ENCODE measurements around the gene NDE1.
"Not testable (repeated sequence)": the region's sequence is repeated elsewhere in the genome, so short reads cannot be mapped to it uniquely, and the experiment has no call there.

NDE1 gene

DNA sequence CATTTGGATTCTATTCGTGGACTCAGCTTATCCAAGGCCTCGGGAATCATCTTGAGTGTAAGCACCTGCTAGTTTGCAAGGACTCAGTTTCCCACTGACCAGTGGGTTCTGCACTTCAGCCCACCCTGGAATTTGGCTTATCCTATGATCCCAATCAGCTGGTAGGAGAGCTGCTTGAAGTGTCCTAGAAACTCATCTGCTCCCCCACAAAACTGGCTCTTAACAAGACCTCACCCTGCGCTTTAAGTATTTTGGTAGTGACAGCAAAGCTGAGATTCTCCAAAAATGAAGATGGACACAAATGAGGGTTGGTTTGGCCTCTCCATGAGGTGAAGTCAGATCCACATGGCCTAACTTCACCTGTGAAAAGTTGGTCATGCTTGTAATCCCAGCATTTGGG is 57.3 kb downstream of the NDE1 start:
- Mint-ChIP-seq H3K4me3 (no peak overlapping the region), H3K4me1 (ENCODE audit: low read depth) (peaks cover 9% of the 10 kb centered on the region), H3K9me3 (no peaks in the 10 kb centered on the region), H3K27ac (no peak overlapping the region), H3K36me3 (ENCODE audit: low read depth) (peaks cover 26% of the 10 kb centered on the region), H3K27me3 (ENCODE audit: low read depth) (no peaks in the 10 kb centered on the region)
- DNase-seq (ENCODE audit: low spot score), result no peak

- no peak overlapping the region for H3K4me3 Mint-ChIP-seq
- no peaks in the 10 kb centered on the region for H3K27me3 Mint-ChIP-seq (ENCODE audit: low read depth)
- H3K4me1 Mint-ChIP-seq (ENCODE audit: low read depth), result peaks cover 6% of the 10 kb centered on the region
- DNase-seq (ENCODE audit: low spot score), result no peak
- no peaks in the 10 kb centered on the region for H3K9me3 Mint-ChIP-seq
- H3K27ac Mint-ChIP-seq, result no peak overlapping the region
- peaks cover 23% of the 10 kb centered on the region for H3K36me3 Mint-ChIP-seq (ENCODE audit: low read depth)
Observed at GRCh38 chr16:15708096-15708495, 58.1 kb downstream of the NDE1 start.

GRCh38 chr16:15708997-15709396 is 59.0 kb downstream of the NDE1 start:
- H3K27me3 Mint-ChIP-seq (ENCODE audit: low read depth), result no peaks in the 10 kb centered on the region
- DNase-seq (ENCODE audit: low spot score), result no peak
- H3K36me3 Mint-ChIP-seq (ENCODE audit: low read depth), result peaks cover 17% of the 10 kb centered on the region
- H3K4me3 Mint-ChIP-seq, result no peak overlapping the region
- no peaks in the 10 kb centered on the region for H3K9me3 Mint-ChIP-seq
- no peak overlapping the region for H3K27ac Mint-ChIP-seq
- peaks cover 2% of the 10 kb centered on the region for H3K4me1 Mint-ChIP-seq (ENCODE audit: low read depth)

DNA sequence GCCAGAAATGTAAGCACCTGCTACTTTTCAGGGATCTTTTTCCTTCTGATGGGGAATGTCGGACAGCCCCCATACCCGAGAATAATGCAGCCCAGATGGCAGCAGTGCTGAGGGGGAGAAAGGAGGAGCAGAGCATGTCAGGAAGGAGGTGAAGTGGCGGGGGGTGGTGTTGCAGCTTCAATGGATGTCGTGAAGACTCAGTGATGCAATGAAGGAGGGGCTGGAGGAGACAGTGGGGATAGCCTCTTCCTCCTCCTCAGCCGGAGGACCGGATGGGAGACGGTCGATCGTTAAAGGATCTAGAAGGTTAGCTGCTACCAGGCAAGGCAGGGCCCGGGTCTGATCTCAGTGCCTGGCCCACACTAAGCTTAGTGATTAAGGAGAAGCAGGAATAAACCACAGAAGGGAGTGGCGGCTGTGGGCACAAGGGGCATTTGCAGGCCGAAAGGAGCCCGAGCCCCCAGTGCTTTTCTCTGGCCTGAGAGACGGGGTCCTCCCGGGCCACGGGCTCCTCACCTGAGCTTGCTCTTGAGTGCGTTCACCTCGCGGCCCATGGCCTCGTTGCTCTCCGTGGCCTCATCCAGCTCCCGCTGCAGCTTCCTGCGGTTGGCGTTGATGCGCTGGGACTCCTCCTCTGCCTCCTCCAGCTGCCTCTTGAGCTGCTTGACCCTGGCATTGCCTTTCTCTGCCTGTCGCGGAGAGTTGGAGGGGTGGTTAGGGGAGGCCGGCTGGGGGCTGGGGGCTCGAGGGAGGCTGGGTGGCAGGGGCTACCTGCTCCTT is 64.5 kb downstream of the NDE1 start:
- no peak for DNase-seq (ENCODE audit: low spot score)
- Mint-ChIP-seq H3K4me3 (no peak overlapping the region), H3K4me1 (ENCODE audit: low read depth) (no peaks in the 10 kb centered on the region), H3K27me3 (ENCODE audit: low read depth) (no peaks in the 10 kb centered on the region), H3K27ac (no peak overlapping the region), H3K36me3 (ENCODE audit: low read depth) (peaks cover 6% of the 10 kb centered on the region), H3K9me3 (no peaks in the 10 kb centered on the region)

GRCh38 chr16:15715221-15715620 is 65.2 kb downstream of the NDE1 start:
- Mint-ChIP-seq H3K4me1 (ENCODE audit: low read depth) (no peaks in the 10 kb centered on the region), H3K27ac (no peak overlapping the region), H3K27me3 (ENCODE audit: low read depth) (no peaks in the 10 kb centered on the region), H3K9me3 (no peaks in the 10 kb centered on the region), H3K4me3 (no peak overlapping the region), H3K36me3 (ENCODE audit: low read depth) (peaks cover 7% of the 10 kb centered on the region)
- DNase-seq (ENCODE audit: low spot score), result no peak

GRCh38 chr16:15716694-15717447 is 66.8 kb downstream of the NDE1 start:
- Mint-ChIP-seq H3K27ac (no peak overlapping the region), H3K27me3 (ENCODE audit: low read depth) (no peaks in the 10 kb centered on the region), H3K36me3 (ENCODE audit: low read depth) (peaks cover 14% of the 10 kb centered on the region), H3K4me1 (ENCODE audit: low read depth) (no peaks in the 10 kb centered on the region), H3K4me3 (no peak overlapping the region), H3K9me3 (no peaks in the 10 kb centered on the region)
- no peak for DNase-seq (ENCODE audit: low spot score)

DNA sequence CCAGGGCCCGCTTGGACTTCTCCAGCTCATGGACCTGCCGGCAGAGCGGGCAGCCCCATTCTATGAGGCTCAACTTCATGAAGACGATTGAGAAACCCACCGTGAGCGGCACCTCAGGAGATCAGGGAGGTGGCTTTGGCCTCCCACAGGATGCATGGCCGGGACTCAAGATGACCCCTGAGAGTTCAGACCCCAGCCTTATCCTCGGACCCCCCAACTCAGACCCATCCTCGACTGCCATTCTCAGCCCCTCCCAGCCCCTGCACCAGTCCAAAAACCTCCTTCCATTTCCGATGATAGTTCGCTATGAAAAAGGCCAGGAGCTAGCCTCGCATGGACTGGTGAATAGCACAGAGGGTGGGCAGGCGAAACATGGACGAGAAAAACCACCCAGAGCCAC is 71.0 kb downstream of the NDE1 start:
- H3K27ac Mint-ChIP-seq, result no peak overlapping the region

GRCh38 chr16:15723808-15724207 is 73.8 kb downstream of the NDE1 start:
- Mint-ChIP-seq H3K36me3 (ENCODE audit: low read depth) (peaks cover 34% of the 10 kb centered on the region), H3K4me1 (ENCODE audit: low read depth) (no peaks in the 10 kb centered on the region), H3K9me3 (no peaks in the 10 kb centered on the region), H3K27me3 (ENCODE audit: low read depth) (no peaks in the 10 kb centered on the region), H3K4me3 (no peak overlapping the region), H3K27ac (no peak overlapping the region)
- DNase-seq (ENCODE audit: low spot score), result no peak

More for the DNA sequence above, 71.0 kb downstream of the NDE1 start:
- no peaks in the 10 kb centered on the region for H3K27me3 Mint-ChIP-seq (ENCODE audit: low read depth)
- H3K36me3 Mint-ChIP-seq (ENCODE audit: low read depth), result peaks cover 34% of the 10 kb centered on the region
- H3K4me1 Mint-ChIP-seq (ENCODE audit: low read depth), result no peaks in the 10 kb centered on the region
- DNase-seq (ENCODE audit: low spot score), result no peak
- no peak overlapping the region for H3K4me3 Mint-ChIP-seq
- no peaks in the 10 kb centered on the region for H3K9me3 Mint-ChIP-seq

DNA sequence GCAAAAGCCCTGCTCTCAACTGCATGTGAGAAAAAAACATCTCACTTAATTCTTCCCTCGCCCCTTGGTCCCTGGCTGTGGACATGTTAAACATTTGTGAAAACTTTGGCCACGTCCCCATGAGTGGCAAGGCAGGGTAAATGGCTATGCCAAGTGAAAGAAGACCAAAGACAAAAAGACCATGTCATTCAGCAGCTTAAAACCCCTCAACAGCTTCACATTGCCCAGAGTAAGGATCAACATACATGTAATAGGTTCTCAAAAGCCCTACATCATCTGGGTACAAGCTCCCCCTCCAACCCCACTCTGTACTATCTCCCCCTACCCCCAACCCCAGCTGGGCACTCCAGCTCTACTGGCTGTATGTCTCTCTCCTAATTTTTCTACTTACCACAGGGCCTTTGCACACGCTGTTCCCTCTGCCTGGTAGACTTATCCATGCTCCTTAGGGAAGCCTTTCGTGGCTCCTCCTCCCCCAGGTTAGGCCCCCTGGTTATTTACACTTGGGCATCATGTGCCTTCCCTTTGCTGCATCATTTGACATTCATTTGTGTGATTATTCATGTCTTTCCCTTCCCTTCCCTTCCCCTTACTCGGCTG is 75.7 kb downstream of the NDE1 start:
- no peaks in the 10 kb centered on the region for H3K9me3 Mint-ChIP-seq
- H3K36me3 Mint-ChIP-seq (ENCODE audit: low read depth), result peaks cover 31% of the 10 kb centered on the region

DNA sequence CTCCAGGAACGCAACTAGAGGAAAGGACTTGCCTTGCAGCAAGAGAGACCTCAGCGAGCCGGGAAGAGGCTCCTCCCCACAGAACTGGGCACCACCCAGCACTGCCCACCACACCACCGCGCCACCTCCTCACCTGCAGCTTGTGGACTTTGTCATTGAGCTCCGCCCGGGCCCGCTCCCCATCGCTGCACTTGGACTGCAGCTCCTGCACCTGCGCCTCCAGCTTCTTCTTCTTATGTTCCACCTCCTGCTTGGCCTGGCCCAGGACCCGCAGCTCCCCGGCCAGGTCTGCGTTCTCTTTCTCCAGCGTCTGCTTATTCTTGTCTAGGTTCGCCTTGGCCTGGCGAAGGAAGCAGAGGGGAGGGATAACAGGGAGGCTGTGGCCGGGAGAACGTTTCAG is 76.7 kb downstream of the NDE1 start:
- peaks cover 24% of the 10 kb centered on the region for H3K36me3 Mint-ChIP-seq (ENCODE audit: low read depth)
- no peak overlapping the region for H3K4me3 Mint-ChIP-seq
- H3K4me1 Mint-ChIP-seq (ENCODE audit: low read depth), result no peaks in the 10 kb centered on the region
- H3K27me3 Mint-ChIP-seq (ENCODE audit: low read depth), result no peaks in the 10 kb centered on the region
- no peak for DNase-seq (ENCODE audit: low spot score)
- no peak overlapping the region for H3K27ac Mint-ChIP-seq
- H3K9me3 Mint-ChIP-seq, result no peaks in the 10 kb centered on the region

More for the DNA sequence above, 75.7 kb downstream of the NDE1 start:
- H3K4me1 Mint-ChIP-seq (ENCODE audit: low read depth), result no peaks in the 10 kb centered on the region
- no peak overlapping the region for H3K4me3 Mint-ChIP-seq
- H3K27me3 Mint-ChIP-seq (ENCODE audit: low read depth), result no peaks in the 10 kb centered on the region
- H3K27ac Mint-ChIP-seq, result no peak overlapping the region
- no peak for DNase-seq (ENCODE audit: low spot score)

DNA sequence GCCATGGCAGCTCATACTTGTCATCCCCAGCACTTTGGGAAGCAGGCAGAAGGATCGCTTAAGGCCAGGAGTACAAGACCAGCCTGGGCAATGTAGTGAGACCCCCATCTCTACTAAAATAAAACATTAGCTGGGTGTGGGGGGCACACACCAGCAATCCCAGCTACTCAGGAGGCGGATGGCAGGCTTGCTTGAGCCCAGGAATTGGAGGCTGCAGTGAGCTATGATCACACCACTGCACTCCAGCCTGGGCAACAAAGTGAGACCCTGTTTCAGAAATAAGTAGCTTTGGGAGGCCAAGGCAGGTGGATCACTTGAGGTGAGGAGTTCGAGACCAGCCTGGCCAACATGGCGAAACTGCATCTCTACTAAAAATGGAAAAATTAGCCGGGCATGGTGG is 77.7 kb downstream of the NDE1 start:
- H3K27me3 Mint-ChIP-seq (ENCODE audit: low read depth); DNase-seq (ENCODE audit: low spot score); H3K4me1 Mint-ChIP-seq (ENCODE audit: low read depth); H3K9me3 Mint-ChIP-seq; H3K4me3 Mint-ChIP-seq; H3K27ac Mint-ChIP-seq: not testable (repeated sequence)
- peaks cover 21% of the 10 kb centered on the region for H3K36me3 Mint-ChIP-seq (ENCODE audit: low read depth)

DNA sequence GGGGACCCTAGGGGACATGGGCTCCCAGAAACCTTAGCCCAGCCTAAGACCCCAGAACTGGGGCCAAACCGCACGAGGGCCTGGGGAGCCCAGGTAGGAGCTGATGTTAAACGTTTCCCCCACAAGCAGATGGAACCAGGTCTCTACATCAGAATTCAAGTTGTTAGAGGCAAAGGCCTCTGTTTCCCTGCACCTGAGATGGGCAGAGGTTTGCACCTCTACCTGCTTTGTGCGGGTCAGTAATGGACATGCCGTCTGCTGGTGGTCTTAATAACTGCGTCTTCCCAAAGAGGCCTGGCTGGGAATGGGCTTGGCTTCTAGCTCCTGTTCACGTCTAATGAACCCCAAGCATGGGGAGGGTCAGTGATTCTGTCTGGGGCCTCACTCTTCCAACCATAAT is 79.1 kb downstream of the NDE1 start:
- no peak for DNase-seq (ENCODE audit: low spot score)
- no peak overlapping the region for H3K27ac Mint-ChIP-seq
- no peaks in the 10 kb centered on the region for H3K4me1 Mint-ChIP-seq (ENCODE audit: low read depth)
- H3K4me3 Mint-ChIP-seq, result no peak overlapping the region
- no peaks in the 10 kb centered on the region for H3K9me3 Mint-ChIP-seq
- no peaks in the 10 kb centered on the region for H3K27me3 Mint-ChIP-seq (ENCODE audit: low read depth)
- peaks cover 22% of the 10 kb centered on the region for H3K36me3 Mint-ChIP-seq (ENCODE audit: low read depth)

GRCh38 chr16:15732416-15732815 is 82.4 kb downstream of the NDE1 start:
- DNase-seq (ENCODE audit: low spot score), result no peak
- Mint-ChIP-seq H3K27me3 (ENCODE audit: low read depth) (no peaks in the 10 kb centered on the region), H3K27ac (no peak overlapping the region), H3K4me1 (ENCODE audit: low read depth) (no peaks in the 10 kb centered on the region), H3K36me3 (ENCODE audit: low read depth) (peaks cover 2% of the 10 kb centered on the region), H3K9me3 (no peaks in the 10 kb centered on the region), H3K4me3 (no peak overlapping the region)

DNA sequence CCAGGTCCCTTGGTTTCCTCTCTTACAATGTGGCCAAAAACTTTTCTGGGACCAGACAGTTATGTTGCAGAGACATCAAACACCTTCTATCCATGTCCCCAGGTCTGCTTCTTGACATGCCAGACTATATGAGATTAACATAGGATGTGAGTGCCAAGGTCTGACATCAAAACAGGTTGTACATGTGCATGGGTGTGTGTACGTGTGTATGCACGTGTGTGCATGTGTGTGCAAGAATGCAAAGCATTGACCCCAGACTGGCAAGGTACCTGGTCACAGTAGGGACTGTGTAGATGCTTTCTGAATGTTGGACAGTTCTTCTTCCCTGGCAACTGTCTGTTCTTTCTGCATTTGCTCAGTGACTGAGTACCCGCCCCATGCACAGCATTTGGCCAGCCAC is 85.6 kb downstream of the NDE1 start:
- Mint-ChIP-seq H3K27me3 (ENCODE audit: low read depth) (no peaks in the 10 kb centered on the region), H3K4me3 (no peak overlapping the region), H3K4me1 (ENCODE audit: low read depth) (no peaks in the 10 kb centered on the region), H3K36me3 (ENCODE audit: low read depth) (peaks cover 2% of the 10 kb centered on the region), H3K27ac (no peak overlapping the region), H3K9me3 (no peaks in the 10 kb centered on the region)
- no peak for DNase-seq (ENCODE audit: low spot score)
